Measurements from ENCODE around the gene CALHM5. TPM values are rescaled to one million over a fixed set of nuclear protein-coding genes. Genes with fewer than 3 reads are reported as not detected.

The CALHM5 gene
- total and polyA plus RNA-seq, 9 of the 15 experiments (the other 6 are each of a cell fraction or from before 2014, with no cell fraction given) = under 0.01 to 0.05 (median 0.02) TPM; not detected in 2

DNA sequence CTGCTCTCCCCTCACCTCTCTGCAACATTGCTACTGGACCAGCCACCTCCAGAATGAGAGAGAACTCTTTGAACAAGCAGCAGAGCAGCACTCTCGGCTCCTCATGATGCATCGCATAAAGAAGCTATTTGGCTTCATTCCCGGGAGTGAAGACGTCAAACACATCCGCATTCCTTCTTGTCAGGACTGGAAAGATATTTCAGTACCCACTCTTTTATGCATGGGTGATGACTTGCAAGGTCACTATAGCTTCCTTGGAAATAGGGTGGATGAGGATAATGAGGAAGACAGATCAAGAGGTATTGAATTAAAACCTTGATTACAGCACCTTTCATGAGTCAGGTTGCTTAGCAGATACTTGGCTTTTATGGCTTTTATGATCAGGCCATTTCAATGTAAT, 46.5 kb downstream of the CALHM5 start:
- DNase-seq (ENCODE audit: extremely low read depth in 1 of 4, low spot score in 3 of 4) = peak in 1 of 4 experiments; percentile 53
- Histone ChIP-seq H3K4me1 (replicated peaks in 1 of 2; ENCODE audit: control insufficient read depth in 2 of 2, insufficient read depth in 2 of 2, low read length in 2 of 2) (peaks cover 8 to 15% of the 10 kb centered on the region in 2 experiments; a peak in 4 of 5 replicates), H3K4me2 (ENCODE audit: insufficient read depth, low read length) (no peak overlapping the region), H3K9me3 (replicated peaks; ENCODE audit: control insufficient read depth, insufficient read depth, low read depth, low read length) (no peaks in the 10 kb centered on the region), H3K9me1 (ENCODE audit: control insufficient read depth, insufficient read depth, low read length) (no peaks in the 10 kb centered on the region), H3K27ac (ENCODE audit: extremely low read depth, low read depth, low read length) (no peak overlapping the region), H3K79me2 (ENCODE audit: control insufficient read depth, insufficient read depth, low read length) (no peaks in the 10 kb centered on the region), H3K9ac (ENCODE audit: insufficient read depth in 1 of 2, low read depth in 2 of 2, low read length in 2 of 2) (no peak overlapping the region), H3K36me3 (ENCODE audit: control insufficient read depth, insufficient read depth, low read length) (no peaks in the 10 kb centered on the region), H4K20me1 (replicated peaks; ENCODE audit: control insufficient read depth, insufficient read depth, low read length) (no peaks in the 10 kb centered on the region), H3K4me3 (no peak overlapping the region), H3K27me3 (ENCODE audit: control insufficient read depth in 2 of 2, insufficient read depth in 2 of 2, low read length in 2 of 2) (no peaks in the 10 kb centered on the region; a peak in 1 of 5 replicates), H2AFZ (ENCODE audit: low read depth, low read length) (0 out of 2 replicates have a peak overlapping the region, but pooled peaks have one; percentile 13)
- in situ Hi-C loops (cut with MboI) (loop anchor here (10.0 kb wide), 1 partner anchor 273 kb away; no protein-coding TSS in a partner anchor), intact Hi-C loops (cut with micrococcal nuclease) (no loop called here)
- 4% methylated on average over 5 of the region's 5 CpGs for WGBS (ENCODE audit: insufficient coverage, low coverage, missing lambda C conversion rate)
- TF ChIP-seq FOXJ3 (CRISPR knock-in tag; IDR thresholded peaks at IDR 0.05) = no peak
- peak; percentile 71 for TF ChIP-seq NFIC (IDR thresholded peaks at IDR 0.05)
- TF ChIP-seq, protein P1, sequence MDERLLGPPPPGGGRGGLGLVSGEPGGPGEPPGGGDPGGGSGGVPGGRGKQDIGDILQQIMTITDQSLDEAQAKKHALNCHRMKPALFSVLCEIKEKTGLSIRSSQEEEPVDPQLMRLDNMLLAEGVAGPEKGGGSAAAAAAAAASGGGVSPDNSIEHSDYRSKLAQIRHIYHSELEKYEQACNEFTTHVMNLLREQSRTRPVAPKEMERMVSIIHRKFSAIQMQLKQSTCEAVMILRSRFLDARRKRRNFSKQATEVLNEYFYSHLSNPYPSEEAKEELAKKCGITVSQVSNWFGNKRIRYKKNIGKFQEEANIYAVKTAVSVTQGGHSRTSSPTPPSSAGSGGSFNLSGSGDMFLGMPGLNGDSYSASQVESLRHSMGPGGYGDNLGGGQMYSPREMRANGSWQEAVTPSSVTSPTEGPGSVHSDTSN (CRISPR knock-in tag; IDR thresholded peaks at IDR 0.05; ENCODE audit: low read depth) = no peak
- TF ChIP-seq, protein P1 (tag; conservative IDR thresholded peaks at IDR 0.05; ENCODE audit: low read depth) = 0 out of 2 replicates have a peak, but pooled peaks have one; percentile 20
- peak in 1 of 2 experiments; percentile 36; a peak in 1 of 4 replicates for TF ChIP-seq TEAD1 (CRISPR knock-in tag; IDR thresholded peaks at IDR 0.05)
- no peak for TF ChIP-seq ASH1L (IDR thresholded peaks at IDR 0.05; ENCODE audit: borderline replicate concordance, low read depth, partially characterized antibody)
- TF ChIP-seq CTBP1 (IDR thresholded peaks at IDR 0.05; ENCODE audit: borderline replicate concordance) = peak; percentile 73
- TF ChIP-seq TEAD4 (IDR thresholded peaks at IDR 0.05; ENCODE audit: low read length) = peak; percentile 38; the same call in 1 of the 2 replicates
- TF ChIP-seq TEAD4 (CRISPR knock-in tag; IDR thresholded peaks at IDR 0.05; ENCODE audit: borderline replicate concordance) = no peak
- TF ChIP-seq MEIS2 (IDR thresholded peaks at IDR 0.05; ENCODE audit: partially characterized antibody) = peak; percentile 29
- no peak for ATAC-seq
- FAIRE-seq = no peak
- POLR2A ChIA-PET = interaction anchor here (1.0 kb wide), 1 partner anchor 15 kb away, joined by 3 read pairs; no protein-coding TSS in a partner anchor
- BruUV-seq (replicated peaks) = no TSS peak
- CTCF ChIA-PET (ENCODE audit: low intra/inter-chr PET ratio) = interaction anchor here (1.2 kb wide), 1 partner anchor 25 kb away, joined by 3 read pairs; no protein-coding TSS in a partner anchor
